SU-DHL-6 (cell line): ENCODE results near the gene PACS1.

Experiments
- H2AFZ ChIP-seq: fragments of 200-600 bp; sonication (generic); 2 replicates; pipeline ENCODE4 v1.6.1; 2014; ENCODE audit warnings: low read depth, mild to moderate bottlenecking, moderate library complexity, mixed read lengths, antibody characterized with exemption, low read length; ENCODE audit not compliant: severe bottlenecking
- H3F3A ChIP-seq: fragments of 200-600 bp; shearing (Covaris generic); 2 replicates; pipeline ENCODE4 v1.6.0; 2016; ENCODE audit warnings: antibody characterized with exemption, mild to moderate bottlenecking; ENCODE audit not compliant: insufficient read depth
- H3K27ac ChIP-seq: fragments of 200-600 bp; sonication (generic); 2 replicates; pipeline ENCODE4 v1.5.1; 2016; ENCODE audit warnings: low read depth, mild to moderate bottlenecking, low read length, moderate library complexity, mixed read lengths
- H3K27me3 ChIP-seq: fragments of 200-600 bp; sonication (generic), shearing (Covaris generic); 2 replicates; pipeline ENCODE4 v1.6.0; 2014; ENCODE audit warnings: mild to moderate bottlenecking, low read length
- H3K36me3 ChIP-seq: fragments of 200-600 bp; sonication (generic); 2 replicates; pipeline ENCODE4 v1.6.1; 2014; ENCODE audit warnings: mild to moderate bottlenecking, low read length, mixed read lengths
- H3K4me2 ChIP-seq: fragments of 300-600, 200-600 bp; shearing (Covaris generic), sonication (generic); 2 replicates; pipeline ENCODE4 v1.6.0; 2014; ENCODE audit warnings: low read length, low read depth, mild to moderate bottlenecking; ENCODE audit not compliant: poor library complexity, severe bottlenecking
- H3K4me3 ChIP-seq: fragments of 200-600 bp; sonication (generic); 2 replicates; pipeline ENCODE4 v1.5.1; 2014; ENCODE audit warnings: antibody characterized with exemption, low read length, mild to moderate bottlenecking, mixed read lengths; ENCODE audit not compliant: insufficient read depth, poor library complexity, severe bottlenecking
- H3K79me2 ChIP-seq: fragments of 200-600 bp; sonication (generic); 2 replicates; pipeline ENCODE4 v1.6.1; 2014; ENCODE audit warnings: mild to moderate bottlenecking, low read length, moderate library complexity; ENCODE audit not compliant: insufficient read depth
- H3K9ac ChIP-seq: fragments of 200-600 bp; sonication (generic); 2 replicates; pipeline ENCODE4 v1.7.0; 2014; ENCODE audit warnings: mild to moderate bottlenecking, low read length
- H3K9me2 ChIP-seq: fragments of 200-600 bp; sonication (generic); replicated peaks from 2 replicates; pipeline ENCODE4 v1.6.1; 2014; ENCODE audit warnings: low read length; ENCODE audit not compliant: insufficient read depth
- H3K9me3 ChIP-seq: fragments of 200-600 bp; sonication (generic); 2 replicates; pipeline ENCODE4 v1.6.1; 2014; ENCODE audit warnings: low read length, mixed read lengths; ENCODE audit not compliant: insufficient read depth
- H4K20me1 ChIP-seq: fragments of 200-600 bp; sonication (generic); 2 replicates; pipeline ENCODE4 v1.6.1; 2014; ENCODE audit warnings: low read depth, mild to moderate bottlenecking, antibody characterized with exemption, low read length, moderate library complexity, mixed read lengths
- EZH2phosphoT487 ChIP-seq: fragments of 200-600 bp; sonication (generic), shearing (Covaris generic); conservative IDR thresholded peaks from 2 replicates; pipeline ENCODE4 v1.6.1; 2018; ENCODE audit warnings: mild to moderate bottlenecking, antibody characterized with exemption, low read length, moderate library complexity, mixed read lengths
- TF ChIP-seq, protein P1 (sequence below): fragments of 200-600 bp; sonication (generic); IDR thresholded peaks from one replicate; pipeline ENCODE4 v1.5.1; 2017; ENCODE audit warnings: antibody characterized with exemption, mild to moderate bottlenecking, low read length, moderate library complexity; ENCODE audit not compliant: insufficient read depth, poor library complexity, severe bottlenecking

Gene PACS1

DNA sequence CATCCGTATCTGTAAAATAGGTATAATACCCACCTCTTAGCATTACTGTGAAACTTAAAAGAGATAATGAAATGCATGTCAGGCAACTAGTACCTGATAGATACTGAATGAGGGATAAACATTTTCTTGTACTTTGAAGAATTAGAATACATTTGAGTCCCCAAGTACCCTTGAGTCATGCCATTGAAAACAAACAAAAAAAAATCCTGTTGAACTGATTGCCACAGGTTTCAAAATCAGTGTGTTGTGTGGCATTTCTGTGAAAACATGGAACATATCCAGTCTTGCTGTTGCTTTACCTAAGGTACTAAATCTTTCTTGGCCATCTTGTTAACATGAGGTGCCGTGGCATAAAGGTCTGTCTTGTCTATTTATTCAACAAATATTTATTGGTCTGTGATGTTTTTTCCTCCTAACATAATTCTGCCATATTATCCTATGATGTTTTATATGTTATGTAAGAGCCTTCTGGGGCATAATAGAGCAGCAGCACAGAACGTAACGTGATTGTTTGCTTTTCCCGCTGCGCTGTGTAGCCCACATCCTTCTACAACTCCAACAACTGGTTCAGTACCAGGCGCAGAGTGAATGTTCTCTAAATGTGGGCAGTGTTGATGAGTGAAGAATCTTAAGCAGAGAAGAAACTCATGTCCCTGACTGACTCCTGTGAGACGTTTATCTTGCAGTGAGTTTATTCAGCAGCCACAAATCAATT is 119.1 kb downstream of the PACS1 start:
- Histone ChIP-seq H4K20me1 (no peaks in the 10 kb centered on the region), H3K9ac (no peak overlapping the region), H3K4me2 (no peak overlapping the region), H3K27ac (no peak overlapping the region), H3K9me3 (no peaks in the 10 kb centered on the region), H3K27me3 (no peaks in the 10 kb centered on the region), H3K79me2 (no peaks in the 10 kb centered on the region), H3K9me2 (no peaks in the 10 kb centered on the region), H3K4me3 (no peak overlapping the region), H3F3A (no peaks in the 10 kb centered on the region), H2AFZ (no peak overlapping the region), H3K36me3 (no peaks in the 10 kb centered on the region)
- TF ChIP-seq, protein P1, sequence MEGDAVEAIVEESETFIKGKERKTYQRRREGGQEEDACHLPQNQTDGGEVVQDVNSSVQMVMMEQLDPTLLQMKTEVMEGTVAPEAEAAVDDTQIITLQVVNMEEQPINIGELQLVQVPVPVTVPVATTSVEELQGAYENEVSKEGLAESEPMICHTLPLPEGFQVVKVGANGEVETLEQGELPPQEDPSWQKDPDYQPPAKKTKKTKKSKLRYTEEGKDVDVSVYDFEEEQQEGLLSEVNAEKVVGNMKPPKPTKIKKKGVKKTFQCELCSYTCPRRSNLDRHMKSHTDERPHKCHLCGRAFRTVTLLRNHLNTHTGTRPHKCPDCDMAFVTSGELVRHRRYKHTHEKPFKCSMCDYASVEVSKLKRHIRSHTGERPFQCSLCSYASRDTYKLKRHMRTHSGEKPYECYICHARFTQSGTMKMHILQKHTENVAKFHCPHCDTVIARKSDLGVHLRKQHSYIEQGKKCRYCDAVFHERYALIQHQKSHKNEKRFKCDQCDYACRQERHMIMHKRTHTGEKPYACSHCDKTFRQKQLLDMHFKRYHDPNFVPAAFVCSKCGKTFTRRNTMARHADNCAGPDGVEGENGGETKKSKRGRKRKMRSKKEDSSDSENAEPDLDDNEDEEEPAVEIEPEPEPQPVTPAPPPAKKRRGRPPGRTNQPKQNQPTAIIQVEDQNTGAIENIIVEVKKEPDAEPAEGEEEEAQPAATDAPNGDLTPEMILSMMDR = no peak
- no peak for TF ChIP-seq EZH2phosphoT487

DNA sequence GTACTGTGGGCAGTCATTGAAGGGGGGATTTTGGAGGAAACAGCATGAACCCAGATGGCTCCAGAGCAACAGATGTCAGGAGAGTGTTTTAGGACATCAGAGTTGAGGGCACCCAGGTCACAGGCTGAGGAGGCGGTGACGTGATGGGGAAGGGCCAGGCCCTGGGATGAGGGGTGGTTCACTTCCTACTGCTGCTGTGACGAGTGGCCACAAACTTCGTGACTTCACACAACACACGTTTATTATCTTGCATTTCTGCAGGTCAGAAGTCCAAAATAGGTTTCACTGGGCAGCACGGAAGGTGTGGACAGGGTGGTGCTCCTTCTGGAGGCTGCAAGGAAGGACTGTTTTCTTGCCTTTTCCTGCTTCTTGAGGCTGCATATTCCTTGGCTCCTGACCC is 120.7 kb downstream of the PACS1 start:
- TF ChIP-seq, protein P1 = no peak
- no peak for TF ChIP-seq EZH2phosphoT487
- H3K27ac ChIP-seq = no peak overlapping the region
- H3K36me3 ChIP-seq = no peaks in the 10 kb centered on the region
- H3K4me3 ChIP-seq = no peak overlapping the region
- no peaks in the 10 kb centered on the region for H4K20me1 ChIP-seq
- no peaks in the 10 kb centered on the region for H3K27me3 ChIP-seq
- H3K4me2 ChIP-seq = no peak overlapping the region
- H3K9me3 ChIP-seq = no peaks in the 10 kb centered on the region
- H3K9ac ChIP-seq = no peak overlapping the region
- no peaks in the 10 kb centered on the region for H3K79me2 ChIP-seq
- H3K9me2 ChIP-seq = no peaks in the 10 kb centered on the region
- H3F3A ChIP-seq = no peaks in the 10 kb centered on the region
- H2AFZ ChIP-seq = no peak overlapping the region

DNA sequence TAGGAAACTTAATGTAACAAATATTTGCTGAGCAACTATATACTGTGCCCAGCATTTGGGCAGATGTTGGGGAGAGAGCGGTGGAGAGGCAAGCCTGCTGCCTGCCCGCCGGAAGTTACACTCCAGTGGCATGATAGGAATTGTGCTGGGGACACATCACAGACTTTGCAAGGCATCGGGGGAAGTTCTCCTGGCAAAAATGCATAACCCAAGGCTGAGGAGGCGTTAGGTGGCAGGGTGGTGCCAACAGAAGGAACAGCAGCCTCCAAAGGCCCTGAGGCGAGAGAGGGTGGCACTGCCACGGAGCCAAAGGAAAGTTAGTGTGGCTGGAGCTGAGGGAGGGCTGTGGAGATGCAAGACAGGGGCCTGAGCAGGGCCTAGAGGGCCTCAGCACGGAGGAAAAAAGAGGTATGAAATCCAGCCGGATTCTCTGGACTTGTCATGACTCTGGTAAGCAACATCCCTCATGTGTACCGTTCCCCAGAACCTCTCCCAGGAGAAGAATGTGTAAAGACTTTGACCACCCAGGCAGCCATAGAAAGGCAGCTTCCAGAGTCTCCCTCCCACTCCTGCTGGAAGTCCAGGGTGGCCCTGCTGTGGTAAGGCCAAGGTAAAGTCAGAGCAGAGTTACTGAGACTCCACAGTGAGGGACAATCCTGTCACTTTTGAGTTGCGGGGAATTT is 122.2 kb downstream of the PACS1 start:
- H3K27ac ChIP-seq = no peak overlapping the region
- H3K9me2 ChIP-seq = no peaks in the 10 kb centered on the region
- H3F3A ChIP-seq = no peaks in the 10 kb centered on the region
- H3K36me3 ChIP-seq = no peaks in the 10 kb centered on the region
- H3K9ac ChIP-seq = no peak overlapping the region
- no peaks in the 10 kb centered on the region for H3K27me3 ChIP-seq
- no peaks in the 10 kb centered on the region for H3K9me3 ChIP-seq
- no peak overlapping the region for H3K4me2 ChIP-seq
- no peak overlapping the region for H2AFZ ChIP-seq
- TF ChIP-seq EZH2phosphoT487 = no peak
- TF ChIP-seq, protein P1 = no peak
- no peaks in the 10 kb centered on the region for H3K79me2 ChIP-seq
- no peak overlapping the region for H3K4me3 ChIP-seq
- H4K20me1 ChIP-seq = no peaks in the 10 kb centered on the region
